ENCODE measurements around the gene AASS.

DNA sequence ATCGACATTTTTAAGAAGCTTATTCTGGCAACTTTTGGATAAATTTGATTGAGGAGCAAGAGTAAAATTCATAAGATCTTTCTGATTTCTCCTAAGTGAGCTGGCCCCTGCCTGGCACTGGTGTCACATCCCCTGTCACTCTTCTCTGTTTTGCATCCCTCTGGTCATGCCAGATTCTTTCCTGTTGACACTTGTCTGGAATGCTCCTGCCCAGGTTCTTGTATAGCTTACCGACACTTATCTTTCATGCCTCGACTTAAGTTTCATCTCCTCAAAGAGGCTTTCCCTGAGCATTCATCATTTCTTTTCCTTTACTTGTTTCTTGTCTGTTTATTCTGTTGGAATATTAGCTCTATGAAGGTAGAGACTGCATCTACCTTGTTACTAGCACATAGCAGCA, 22.2 kb upstream of the AASS start:
- TF ChIP-seq, protein P1, sequence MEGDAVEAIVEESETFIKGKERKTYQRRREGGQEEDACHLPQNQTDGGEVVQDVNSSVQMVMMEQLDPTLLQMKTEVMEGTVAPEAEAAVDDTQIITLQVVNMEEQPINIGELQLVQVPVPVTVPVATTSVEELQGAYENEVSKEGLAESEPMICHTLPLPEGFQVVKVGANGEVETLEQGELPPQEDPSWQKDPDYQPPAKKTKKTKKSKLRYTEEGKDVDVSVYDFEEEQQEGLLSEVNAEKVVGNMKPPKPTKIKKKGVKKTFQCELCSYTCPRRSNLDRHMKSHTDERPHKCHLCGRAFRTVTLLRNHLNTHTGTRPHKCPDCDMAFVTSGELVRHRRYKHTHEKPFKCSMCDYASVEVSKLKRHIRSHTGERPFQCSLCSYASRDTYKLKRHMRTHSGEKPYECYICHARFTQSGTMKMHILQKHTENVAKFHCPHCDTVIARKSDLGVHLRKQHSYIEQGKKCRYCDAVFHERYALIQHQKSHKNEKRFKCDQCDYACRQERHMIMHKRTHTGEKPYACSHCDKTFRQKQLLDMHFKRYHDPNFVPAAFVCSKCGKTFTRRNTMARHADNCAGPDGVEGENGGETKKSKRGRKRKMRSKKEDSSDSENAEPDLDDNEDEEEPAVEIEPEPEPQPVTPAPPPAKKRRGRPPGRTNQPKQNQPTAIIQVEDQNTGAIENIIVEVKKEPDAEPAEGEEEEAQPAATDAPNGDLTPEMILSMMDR (conservative IDR thresholded peaks at IDR 0.05; ENCODE audit: low read depth in 2 of 2), result no peak
- no peak for TF ChIP-seq POLR2AphosphoS5 (IDR thresholded peaks at IDR 0.05; ENCODE audit: low read depth)
- no peak for TF ChIP-seq EZH2 (IDR thresholded peaks at IDR 0.05; ENCODE audit: low read depth, unreplicated experiment)

Measured in GM23338 (cell line).